Ovary (tissue), 9 donors: Measurements from ENCODE around the gene MGP. TPM values are rescaled to one million over a fixed set of nuclear protein-coding genes. Genes with fewer than 3 reads are reported as not detected.

ENCODE experiments used
- DNase-seq, 5 donors: peaks; one replicate each; pipeline ENCODE4 v3.0.0-alpha.2; 2019 to 2020
- H3K27ac ChIP-seq, 2 donors: fragments of 200-600 bp; one replicate each; pipeline versions ENCODE4 v1.5.1 to v1.8.0; 2019 to 2022
- H3K27me3 ChIP-seq: fragments of 200-600 bp; one replicate; pipeline ENCODE4 v1.8.0; 2022
- H3K36me3 ChIP-seq: fragments of 200-600 bp; sonication (generic); one replicate; pipeline ENCODE4 v1.5.1; 2019
- H3K4me1 ChIP-seq: one replicate; pipeline ENCODE4 v1.8.1; 2013; ENCODE audit warnings: mild to moderate bottlenecking, moderate library complexity; ENCODE audit not compliant: insufficient read depth
- H3K4me3 ChIP-seq: fragments of 200-600 bp; sonication (generic); one replicate; pipeline ENCODE4 v1.5.1; 2017
- H3K9me3 ChIP-seq, 2 donors: fragments of 200-600 bp in 1 of 2; sonication (generic) in 1 of 2; one replicate each; pipeline versions ENCODE4 v1.5.1 to v1.8.1; 2013 to 2019; ENCODE audit warnings: mild to moderate bottlenecking in 1 of 2, moderate library complexity in 1 of 2
- EP300 ChIP-seq: sonication (generic); formaldehyde crosslinking; IDR thresholded peaks from one replicate; pipeline ENCODE4 v1.6.1; 2017; ENCODE audit warnings: antibody characterized with exemption
- POLR2A ChIP-seq: fragments of 450-650 bp; IDR thresholded peaks from one replicate; pipeline ENCODE4 v1.6.1; 2017; ENCODE audit warnings: antibody characterized with exemption, mild to moderate bottlenecking, moderate library complexity
- WGBS, 3 donors: extraction: QIAGEN DNeasy Blood & Tissue Kit in 1 of 3; methylation state at CpG; one replicate each; pipeline versions ENCODE4 v1.1.5 to v1.1.7; 2013 to 2017; 5-methylcytosine and 5-hydroxymethylcytosine counted together
- intact Hi-C, 4 donors: fragments of 100-400 bp; cut with DNase I; formaldehyde crosslinking; loops; one replicate each; pipeline versions ENCODE4 v1.11.0 to v1.15.1; 2022 to 2023
- polyA plus RNA-seq, 2 donors: library from polyadenylated mRNA; stranded (reverse); fragments of 200-250 nt in 1 of 2; fragments of 350-450 nt in 1 of 2; fragmentation: Illumina TruSeq in 1 of 2; extraction: RNeasy Lipid Tissue Mini Kit (QIAGEN cat#74804) in 1 of 2; gene quantifications; one replicate each; pipeline ENCODE4 v1.2.3, GENCODE V29; 2013 to 2014
- total RNA-seq, 7 donors: library from RNA; depleted of rRNA in 2 of 7; stranded (reverse); fragments of >200 nt in 2 of 7; fragmentation: NEBNext Ultra II Directional in 3 of 7; extraction: Animal tissue kit (Norgen Biotek cat#: 25700) in 3 of 7; gene quantifications; one replicate each; pipeline versions ENCODE4 v1.1.0 to v1.2.4, GENCODE V29; 2016 to 2023
- TF ChIP-seq, protein P1 (sequence below), 3 donors: fragments of 450-650 bp in 2 of 3; fragments of 200-600 bp in 1 of 3; IDR thresholded peaks; one replicate each; pipeline versions ENCODE4 v1.5.1 to v1.8.0; 2016 to 2022; ENCODE audit warnings: antibody characterized with exemption in 3 of 3, mild to moderate bottlenecking in 1 of 3
- donor health status: DM: no; HTN: no; CAD: no; lungs with moderate emphysema.
- donor health status: DM: no; HTN: no; CAD: no.
- donor health status: Bipolar disorder and iron deficiency.
- donor health status: DM: yes; HTN: yes; CAD: no.
- donor health status: DM: no; HTN: no; CAD: no.
- donor health status: DM: yes; HTN: yes; CAD: no.

The MGP gene
- total and polyA plus RNA-seq, 9 donors: 109 to 2,243 (median 431) TPM

DNA sequence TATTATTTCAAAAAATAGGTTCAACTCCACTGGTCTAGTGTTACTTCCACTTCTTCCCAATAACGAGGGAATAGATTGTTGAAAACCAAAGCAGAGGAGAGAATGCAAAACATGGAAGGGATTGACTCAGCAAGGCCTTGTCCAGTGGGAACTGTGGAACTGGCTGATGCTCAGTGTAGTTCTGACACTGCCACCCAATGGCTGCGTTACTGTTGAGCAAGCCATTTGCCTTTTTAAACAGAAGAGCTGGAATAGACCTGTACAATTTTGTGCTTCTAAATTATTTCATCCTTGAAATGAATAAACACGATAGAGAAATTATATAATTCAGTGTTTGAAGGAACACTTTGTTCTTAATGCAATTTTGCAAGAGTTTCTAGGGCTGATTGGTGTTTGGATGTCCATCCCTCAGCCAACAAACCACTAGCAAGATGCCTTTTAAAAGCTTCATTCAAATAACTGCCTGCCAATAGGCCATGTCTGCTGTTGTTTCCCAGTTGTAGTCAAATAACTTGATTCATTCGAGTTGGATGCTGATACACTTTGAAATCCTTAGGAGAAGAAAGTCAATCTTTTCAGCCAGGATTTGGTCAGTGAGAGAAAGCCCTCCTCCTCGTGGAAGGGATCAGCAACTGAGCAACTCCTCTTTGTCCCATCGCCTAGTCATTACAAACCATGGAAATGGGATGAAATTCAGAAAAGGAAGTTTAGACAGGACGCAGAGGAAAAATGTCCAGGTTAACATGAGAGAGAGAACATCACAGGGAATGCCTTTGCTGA is 7.3 kb upstream of the MGP start:
- Histone ChIP-seq H3K36me3 (no peaks in the 10 kb centered on the region), H3K27me3 (no peaks in the 10 kb centered on the region), H3K4me1 (peaks cover 9% of the 10 kb centered on the region), H3K4me3 (no peak overlapping the region), H3K27ac (peak overlapping the region; percentile 31 to 74), H3K9me3 (no peaks in the 10 kb centered on the region)
- TF ChIP-seq, protein P1, sequence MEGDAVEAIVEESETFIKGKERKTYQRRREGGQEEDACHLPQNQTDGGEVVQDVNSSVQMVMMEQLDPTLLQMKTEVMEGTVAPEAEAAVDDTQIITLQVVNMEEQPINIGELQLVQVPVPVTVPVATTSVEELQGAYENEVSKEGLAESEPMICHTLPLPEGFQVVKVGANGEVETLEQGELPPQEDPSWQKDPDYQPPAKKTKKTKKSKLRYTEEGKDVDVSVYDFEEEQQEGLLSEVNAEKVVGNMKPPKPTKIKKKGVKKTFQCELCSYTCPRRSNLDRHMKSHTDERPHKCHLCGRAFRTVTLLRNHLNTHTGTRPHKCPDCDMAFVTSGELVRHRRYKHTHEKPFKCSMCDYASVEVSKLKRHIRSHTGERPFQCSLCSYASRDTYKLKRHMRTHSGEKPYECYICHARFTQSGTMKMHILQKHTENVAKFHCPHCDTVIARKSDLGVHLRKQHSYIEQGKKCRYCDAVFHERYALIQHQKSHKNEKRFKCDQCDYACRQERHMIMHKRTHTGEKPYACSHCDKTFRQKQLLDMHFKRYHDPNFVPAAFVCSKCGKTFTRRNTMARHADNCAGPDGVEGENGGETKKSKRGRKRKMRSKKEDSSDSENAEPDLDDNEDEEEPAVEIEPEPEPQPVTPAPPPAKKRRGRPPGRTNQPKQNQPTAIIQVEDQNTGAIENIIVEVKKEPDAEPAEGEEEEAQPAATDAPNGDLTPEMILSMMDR (IDR thresholded peaks at IDR 0.05): peak in 2 of 3 donors; percentile 29 to 34
- no peak for TF ChIP-seq EP300
- peak; percentile 56 to 85 (median 74) for DNase-seq
- 19 to 25% (median 21%) methylated on average over 7 of the region's 7 CpGs for WGBS, 3 donors
- intact Hi-C loops: loop anchor here in 3 of 4 donors (2.0 to 10.0 kb wide), 4 partner anchors 48 to 62 kb away; partner anchors contain the start of gene ART4 (in 1 of the 3)

- DNase-seq: no peak
- WGBS, 3 donors: 91 to 98% (median 95%) methylated on average over 5 of the region's 5 CpGs
- peaks cover 11% of the 10 kb centered on the region for H3K4me1 ChIP-seq
- intact Hi-C loops: loop anchor here in 2 of 4 donors (10.0 kb wide), 3 partner anchors 46 to 64 kb away; partner anchors contain the start of gene ART4 (in 1 of the 2)
- TF ChIP-seq POLR2A (no peak), EP300 (no peak)
- TF ChIP-seq, protein P1 (IDR thresholded peaks at IDR 0.05): no peak
- H3K36me3 ChIP-seq: no peaks in the 10 kb centered on the region
- no peak overlapping the region for H3K27ac ChIP-seq
- no peaks in the 10 kb centered on the region for H3K9me3 ChIP-seq
- no peak overlapping the region for H3K4me3 ChIP-seq
- no peaks in the 10 kb centered on the region for H3K27me3 ChIP-seq
These were observed 5.0 kb upstream of the MGP start for GRCh38 chr12:14890701-14891100.

DNA sequence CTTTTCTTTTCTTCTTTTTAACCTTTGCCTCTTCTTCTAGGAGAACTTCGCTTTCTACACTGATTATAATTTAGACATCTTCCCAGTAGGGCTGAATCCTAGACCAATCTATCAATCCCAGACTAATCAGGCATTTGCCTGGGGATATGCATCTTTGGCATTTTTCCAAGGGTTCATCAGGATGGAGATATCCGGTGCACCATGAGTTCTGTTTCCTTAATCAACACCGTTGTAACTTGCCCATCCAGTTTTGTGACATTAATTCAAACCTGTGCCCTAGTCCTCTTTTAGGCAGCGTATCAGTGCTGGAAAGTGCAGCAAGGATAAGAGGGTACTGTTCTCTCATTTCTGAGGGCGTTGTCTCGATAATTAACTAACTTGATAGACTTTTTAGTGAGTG is 617 bp upstream of the MGP start:
- H3K4me1 ChIP-seq: peaks cover 10% of the 10 kb centered on the region
- H3K9me3 ChIP-seq: no peaks in the 10 kb centered on the region
- H3K27me3 ChIP-seq: no peaks in the 10 kb centered on the region
- WGBS, 3 donors: 76 to 84% (median 80%) methylated on average over 6 of the region's 6 CpGs
- H3K27ac ChIP-seq: peak overlapping the region; percentile 72 to 74
- no peak overlapping the region for H3K4me3 ChIP-seq
- TF ChIP-seq POLR2A (no peak), EP300 (no peak)
- TF ChIP-seq, protein P1 (IDR thresholded peaks at IDR 0.05): no peak
- intact Hi-C loops: loop anchor here in 2 of 4 donors (5.0 to 10.0 kb wide), 2 partner anchors 39 to 111 kb away; a partner anchor contains a TSS
- no peaks in the 10 kb centered on the region for H3K36me3 ChIP-seq
- no peak for DNase-seq

- Histone ChIP-seq H3K4me3 (peak overlapping the region; percentile 37), H3K4me1 (peaks cover 10% of the 10 kb centered on the region), H3K27me3 (no peaks in the 10 kb centered on the region), H3K36me3 (no peaks in the 10 kb centered on the region), H3K9me3 (no peaks in the 10 kb centered on the region), H3K27ac (peak overlapping the region; percentile 26 to 74)
- intact Hi-C loops: loop anchor here in 1 of 4 donors (10.0 kb wide), 1 partner anchor 110 kb away; a partner anchor contains a TSS
- peak; percentile 81 to 93 (median 88) for DNase-seq
- no peak for TF ChIP-seq EP300
- no peak for TF ChIP-seq POLR2A
- TF ChIP-seq, protein P1 (IDR thresholded peaks at IDR 0.05): no peak
- 0 to 1% (median 0%) methylated on average over 5 of the region's 5 CpGs for WGBS, 3 donors
These were observed 1.2 kb downstream of the MGP start for GRCh38 chr12:14884458-14884878.
